K562 (cell line): ENCODE results near the gene TMEM178A. TPM values are rescaled to one million over a fixed set of nuclear protein-coding genes. Genes with fewer than 3 reads are reported as not detected.
A peak's percentile ranks its signal among the peaks of the same experiment; 100 is the strongest.

ENCODE experiments used
- CBFB ChIP-seq: sonication (generic); formaldehyde crosslinking; IDR thresholded peaks from 2 replicates; pipeline ENCODE4 v1.4.0; 2020; ENCODE audit warnings: mild to moderate bottlenecking, missing genetic modification reagents
- E2F3 ChIP-seq: fragments of 250-450 bp; sonication (Bioruptor Pico); IDR thresholded peaks from 2 replicates; pipeline ENCODE4 v1.4.0; 2020; ENCODE audit warnings: mild to moderate bottlenecking
- EGR1 ChIP-seq: fragments of 450-650 bp; conservative IDR thresholded peaks from 2 replicates; pipeline ENCODE4 v1.6.1; 2017; ENCODE audit warnings: mild to moderate bottlenecking
- EZH2 ChIP-seq: IDR thresholded peaks from 2 replicates; pipeline ENCODE4 v1.6.1; 2012; ENCODE audit warnings: low read depth, mild to moderate bottlenecking, inconsistent platforms, low read length, borderline replicate concordance
- FOXA1 ChIP-seq: fragments of 450-650 bp; IDR thresholded peaks from 2 replicates; pipeline ENCODE4 v1.6.1; 2016; ENCODE audit warnings: mild to moderate bottlenecking, borderline replicate concordance
- HLTF ChIP-seq: fragments of 450-650 bp; IDR thresholded peaks from 2 replicates; pipeline ENCODE4 v1.6.1; 2016
- KDM4B ChIP-seq, 2 experiments: fragments of 450-650 bp in 1 of 2; sonication (generic) in 1 of 2; IDR thresholded peaks; 2 replicates each; pipeline ENCODE4 v1.6.1; 2016 to 2017; ENCODE audit warnings: borderline replicate concordance in 2 of 2, antibody characterized with exemption in 1 of 2, low read depth in 1 of 2, mild to moderate bottlenecking in 1 of 2
- NR1H2 ChIP-seq: sonication (generic); formaldehyde crosslinking; IDR thresholded peaks from 2 replicates; pipeline ENCODE4 v1.4.0; 2020; ENCODE audit warnings: mild to moderate bottlenecking, missing genetic modification reagents
- POLR2B ChIP-seq: fragments of 450-650 bp; IDR thresholded peaks from 2 replicates; pipeline ENCODE4 v1.6.1; 2018; ENCODE audit warnings: low read depth; ENCODE audit not compliant: partially characterized antibody
- POLR3G ChIP-seq: IDR thresholded peaks from 2 replicates; pipeline ENCODE4 v1.6.1; 2011; ENCODE audit not compliant: insufficient read length, insufficient replicate concordance; ENCODE audit errors: extremely low read depth
- RAD21 ChIP-seq, 2 experiments: fragments of 250-450 bp in 1 of 2; fragments of 450-650 bp in 1 of 2; sonication (Bioruptor Pico) in 1 of 2; formaldehyde crosslinking in 1 of 2; IDR thresholded peaks in 1 of 2; conservative IDR thresholded peaks in 1 of 2; 2 replicates each; pipeline versions ENCODE4 v1.4.0 to v1.8.0; 2020 to 2022; ENCODE audit warnings: mild to moderate bottlenecking in 2 of 2, moderate library complexity in 1 of 2
- SMARCA4 ChIP-seq: fragments of 450-650 bp; IDR thresholded peaks from 2 replicates; pipeline ENCODE4 v1.6.1; 2016
- SMC3 ChIP-seq: conservative IDR thresholded peaks from 2 replicates; pipeline ENCODE4 v1.6.1; 2011; ENCODE audit warnings: low read depth, low read length, improper control_type of control experiment; ENCODE audit not compliant: insufficient read depth
- ZBTB11 ChIP-seq, 3 experiments: fragments of 200-800 bp in 1 of 3; fragments of 250-450 bp in 1 of 3; fragments of 450-650 bp in 1 of 3; sonication (Bioruptor Pico) in 1 of 3; sonication (Bioruptor generic) in 1 of 3; formaldehyde crosslinking in 1 of 3; IDR thresholded peaks; 2 replicates each; pipeline versions ENCODE4 v1.6.1 to v1.8.0; 2016 to 2022; ENCODE audit warnings: mild to moderate bottlenecking in 2 of 3, missing genetic modification characterization in 2 of 3, missing compliant biosample characterization in 1 of 3, moderate library complexity in 1 of 3
- ZBTB40 ChIP-seq, 2 experiments: fragments of 450-650 bp in 1 of 2; sonication (generic) in 1 of 2; formaldehyde crosslinking in 1 of 2; IDR thresholded peaks; 2 replicates each; pipeline versions ENCODE4 v1.7.1 to v1.9.0; 2016 to 2022; ENCODE audit warnings: inconsistent platforms in 1 of 2, mild to moderate bottlenecking in 1 of 2, missing genetic modification reagents in 1 of 2
- polyA plus RNA-seq, 8 experiments: library from polyadenylated mRNA; depleted of rRNA in 4 of 8; stranded (reverse) in 5 of 8; unstranded in 3 of 8; fragments of >200 nt; fragmentation: Nextera tagmentation in 2 of 8; fragmentation: Illumina TruSeq in 1 of 8; extraction: Ambion mirVana in 2 of 8; extraction: Trizol in 1 of 8; gene quantifications; 2 replicates each; pipeline versions ENCODE4 v1.2.1 to v1.2.3, GENCODE V29; 2011 to 2014; ENCODE audit warnings: inconsistent platforms in 1 of 8, missing spikeins in 1 of 8
- total RNA-seq, 7 experiments: library from RNA; depleted of rRNA in 6 of 7; stranded (reverse); fragments of >200 nt in 6 of 7; fragmentation: Illumina TruSeq in 2 of 7; extraction: Trizol in 2 of 7; gene quantifications; 2 replicates each; pipeline versions ENCODE4 v1.2.1 to v1.2.3, GENCODE V29; 2011 to 2021; ENCODE audit warnings: low replicate concordance in 1 of 7

TMEM178A gene
- total and polyA plus RNA-seq, 9 of the 15 experiments (the other 6 are each of a cell fraction or from before 2014, with no cell fraction given): 0.04 to 0.17 TPM; not detected in 7

DNA sequence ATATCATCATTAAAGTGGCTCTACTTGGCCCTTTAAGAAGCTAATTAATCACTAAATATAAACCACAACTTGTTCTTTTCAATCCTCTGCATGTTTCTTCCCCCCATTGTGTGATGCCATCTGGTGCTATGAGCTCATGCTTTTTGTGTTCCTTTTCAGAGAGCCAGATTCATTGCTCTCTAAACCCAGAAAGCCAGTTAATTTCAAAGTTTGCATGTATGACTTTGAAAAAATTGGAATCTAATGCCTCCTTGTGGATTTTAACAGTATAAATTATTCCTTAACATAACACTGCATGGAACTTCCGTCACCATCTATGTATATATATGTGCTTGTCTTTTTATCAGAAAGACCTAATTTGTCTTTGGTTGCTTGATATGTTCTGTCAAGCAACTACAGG, 31.1 kb downstream of the TMEM178A start (continued):
- TF ChIP-seq ZBTB11 (CRISPR knock-in tag; IDR thresholded peaks at IDR 0.05) (no peak), ZBTB40 (IDR thresholded peaks at IDR 0.05) (no peak), ZBTB40 (CRISPR knock-in tag; IDR thresholded peaks at IDR 0.05) (no peak), E2F3 (CRISPR knock-in tag) (no peak), HLTF (no peak), CBFB (CRISPR knock-in tag) (no peak), SMARCA4 (no peak), EGR1 (no peak), EZH2 (no peak), RAD21 (CRISPR knock-in tag; conservative IDR thresholded peaks at IDR 0.05 in 1 of 2, IDR thresholded peaks at IDR 0.05 in 1 of 2) (peak; percentile 60 to 67), SMC3 (0 out of 2 replicates have a peak, but pooled peaks have one; percentile 3), NR1H2 (CRISPR knock-in tag) (no peak), POLR2B (no peak), POLR3G (no peak), KDM4B (IDR thresholded peaks at IDR 0.05; ENCODE audit: borderline replicate concordance in 2 of 2, low read depth in 1 of 2) (no peak), FOXA1 (no peak)
